AG09309 (cell line): Measurements from ENCODE around the gene CASKIN2.

Experiments
- DNase-seq: peaks from one replicate; pipeline ENCODE4 v3.0.0-alpha.2; 2010; ENCODE audit warnings: low read depth
- H3K4me3 ChIP-seq: 2 replicates; pipeline ENCODE4 v1.5.1; 2011; ENCODE audit warnings: mild to moderate bottlenecking, low read depth, low read length, moderate library complexity; ENCODE audit not compliant: control insufficient read depth
- CTCF ChIP-seq: IDR thresholded peaks from 2 replicates; pipeline ENCODE4 v1.5.1; 2011; ENCODE audit warnings: mild to moderate bottlenecking, low read depth, low read length, inconsistent platforms; ENCODE audit not compliant: insufficient read depth, control insufficient read depth; ENCODE audit errors: missing control alignments

CASKIN2 gene

GRCh38 chr17:75490953-75491649 lies 24.2 kb downstream of the CASKIN2 start:
- no peak overlapping the region for H3K4me3 ChIP-seq
- DNase-seq: no peak
- no peak for TF ChIP-seq CTCF

GRCh38 chr17:75490173-75490743 lies 25.1 kb downstream of the CASKIN2 start:
- no peak for TF ChIP-seq CTCF
- H3K4me3 ChIP-seq: no peak overlapping the region
- no peak for DNase-seq

DNA sequence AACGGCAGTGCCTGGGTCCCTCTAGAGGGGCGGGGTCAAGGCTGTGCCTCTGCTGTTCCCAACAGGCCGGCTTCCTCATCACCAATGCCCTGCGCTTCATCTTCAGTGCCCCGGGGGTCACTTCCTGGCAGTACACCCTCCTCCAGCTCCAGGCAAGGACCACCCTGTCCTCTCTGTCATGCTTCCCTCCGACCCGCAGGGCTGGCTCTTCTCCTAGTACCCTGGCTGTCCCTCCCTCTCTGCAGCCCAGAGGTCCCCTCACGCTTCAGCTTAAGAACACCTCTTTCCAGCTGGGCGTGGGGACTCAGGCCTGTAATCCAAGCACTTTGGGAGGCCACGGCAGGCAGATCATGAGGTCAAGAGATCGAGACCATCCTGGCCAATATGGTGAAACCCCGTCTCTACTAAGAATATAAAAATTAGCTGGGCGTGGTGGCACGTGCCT lies 25.8 kb downstream of the CASKIN2 start:
- TF ChIP-seq CTCF: no peak
- H3K4me3 ChIP-seq: no peak overlapping the region
- no peak for DNase-seq

GRCh38 chr17:75488693-75489510 lies 26.4 kb downstream of the CASKIN2 start:
- H3K4me3 ChIP-seq: no peak overlapping the region
- no peak for TF ChIP-seq CTCF
- no peak for DNase-seq

DNA sequence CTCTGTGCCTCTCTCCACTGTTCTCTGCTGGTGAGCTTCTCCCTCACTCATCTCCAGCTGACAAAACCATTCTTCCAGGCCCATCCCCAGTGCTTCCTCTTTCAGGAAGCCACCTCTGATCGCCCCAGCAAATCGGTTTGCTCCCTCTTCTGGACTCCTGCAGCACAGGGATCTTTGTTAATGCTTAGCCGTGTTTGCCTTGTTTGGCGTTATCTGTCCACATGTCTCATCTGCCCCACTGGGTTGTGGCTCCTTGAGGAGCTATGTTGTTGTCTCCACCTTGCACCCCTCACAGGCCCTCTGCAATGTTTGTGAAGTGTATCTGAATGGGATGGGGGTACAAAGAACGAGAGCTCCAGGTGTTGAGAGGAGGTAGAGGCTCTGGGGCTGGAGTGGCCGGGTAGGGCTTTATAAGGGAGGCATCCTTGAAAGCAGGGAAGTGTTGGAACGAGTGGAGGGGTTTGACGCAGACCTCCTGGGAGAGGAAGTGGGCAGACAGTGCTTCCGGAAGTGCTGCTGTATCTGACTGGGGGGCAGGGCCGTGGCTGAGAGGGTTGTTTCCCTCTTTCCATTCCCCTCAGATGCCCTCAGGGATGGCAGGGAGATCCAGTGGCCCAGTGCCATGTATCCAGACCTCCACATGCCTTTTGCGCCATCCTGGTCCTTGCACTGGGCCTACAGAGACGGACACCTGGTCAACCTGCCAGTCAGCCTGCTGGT lies 27.8 kb downstream of the CASKIN2 start:
- H3K4me3 ChIP-seq: no peak overlapping the region
- no peak for DNase-seq
- TF ChIP-seq CTCF: no peak

DNA sequence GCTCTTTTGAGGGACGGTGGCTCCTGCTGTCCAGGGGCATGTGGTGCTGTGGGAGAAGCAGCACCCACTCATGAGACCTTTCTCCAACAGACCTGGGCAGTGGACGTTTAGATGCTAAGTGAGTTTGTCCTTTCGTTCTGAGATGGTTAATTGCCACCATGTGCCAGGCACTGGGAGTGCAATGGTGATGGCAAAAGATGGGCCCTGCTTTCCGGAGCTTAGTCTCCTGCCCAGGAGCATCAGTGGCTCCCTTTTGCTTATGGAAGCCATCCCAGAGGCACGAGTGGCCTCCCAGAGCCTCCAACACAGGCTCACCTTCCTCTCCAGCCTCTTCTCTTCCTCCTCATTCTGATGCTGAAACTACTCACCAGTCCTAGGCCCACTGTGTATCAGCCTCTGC lies 28.4 kb downstream of the CASKIN2 start:
- no peak for DNase-seq
- TF ChIP-seq CTCF: no peak
- H3K4me3 ChIP-seq: no peak overlapping the region
